GM06990 (cell line): ENCODE data around the gene ATL3.

Source experiments
- DNase-seq: peaks from one replicate; pipeline ENCODE4 v3.0.0-alpha.2; 2011; ENCODE audit not compliant: insufficient read length; ENCODE audit errors: extremely low read depth
- H3K27me3 ChIP-seq: replicated peaks from 2 replicates; pipeline ENCODE4 v1.6.0; 2011; ENCODE audit warnings: low read length; ENCODE audit not compliant: control insufficient read depth, insufficient read depth
- H3K36me3 ChIP-seq: 2 replicates; pipeline ENCODE4 v1.5.1; 2011; ENCODE audit warnings: low read length; ENCODE audit not compliant: control insufficient read depth, insufficient read depth
- H3K4me3 ChIP-seq: replicated peaks from 2 replicates; pipeline ENCODE4 v1.5.1; 2011; ENCODE audit warnings: low read depth, mild to moderate bottlenecking, control low read depth, low read length
- CTCF ChIP-seq: IDR thresholded peaks from 2 replicates; pipeline ENCODE4 v1.5.1; 2011; ENCODE audit warnings: low read length, control low read depth, mild to moderate bottlenecking, inconsistent platforms; ENCODE audit not compliant: insufficient read depth, poor library complexity, severe bottlenecking

The ATL3 gene

GRCh38 chr11:63666874-63667273 is 4.3 kb downstream of the ATL3 start:
- no peak for DNase-seq
- H3K27me3 ChIP-seq: no peaks in the 10 kb centered on the region
- H3K4me3 ChIP-seq: no peak overlapping the region
- no peak for TF ChIP-seq CTCF
- H3K36me3 ChIP-seq: no peaks in the 10 kb centered on the region; the same call in 1 of the 2 replicates

- H3K27me3 ChIP-seq: no peaks in the 10 kb centered on the region
- H3K4me3 ChIP-seq: no peak overlapping the region
- DNase-seq: no peak
- TF ChIP-seq CTCF: no peak
- no peaks in the 10 kb centered on the region; the same call in 1 of the 2 replicates for H3K36me3 ChIP-seq
Observed at GRCh38 chr11:63663809-63664208, 7.4 kb downstream of the ATL3 start.

- no peak for DNase-seq
- TF ChIP-seq CTCF: no peak
- Histone ChIP-seq H3K36me3 (no peaks in the 10 kb centered on the region), H3K4me3 (no peak overlapping the region), H3K27me3 (no peaks in the 10 kb centered on the region)
Observed at GRCh38 chr11:63660972-63661371, 10.2 kb downstream of the ATL3 start.

- no peak for DNase-seq
- Histone ChIP-seq H3K27me3 (no peaks in the 10 kb centered on the region), H3K4me3 (no peak overlapping the region), H3K36me3 (peaks cover 4% of the 10 kb centered on the region)
- no peak for TF ChIP-seq CTCF
Observed at GRCh38 chr11:63652671-63653070, 18.5 kb downstream of the ATL3 start.

GRCh38 chr11:63643205-63643604 is 28.0 kb downstream of the ATL3 start:
- no peaks in the 10 kb centered on the region for H3K27me3 ChIP-seq
- DNase-seq: no peak
- TF ChIP-seq CTCF: no peak
- H3K36me3 ChIP-seq: peaks cover 4% of the 10 kb centered on the region
- H3K4me3 ChIP-seq: no peak overlapping the region

- H3K4me3 ChIP-seq: no peak overlapping the region
- DNase-seq: no peak
- H3K36me3 ChIP-seq: peaks cover 4% of the 10 kb centered on the region
- no peaks in the 10 kb centered on the region for H3K27me3 ChIP-seq
- TF ChIP-seq CTCF: no peak
Observed at GRCh38 chr11:63641727-63642126, 29.4 kb downstream of the ATL3 start.
